ENCODE data around the gene CFLAR. TPM values are rescaled to one million over a fixed set of nuclear protein-coding genes. Genes with fewer than 3 reads are reported as not detected.

CFLAR gene
- total RNA-seq, 4 donors from 2014 or later = 157 to 492 (median 249) TPM

GRCh38 chr2:201126308-201127151 is 10.6 kb downstream of the CFLAR start:
- H3K27me3 ChIP-seq = no peaks in the 10 kb centered on the region
- H3K4me1 ChIP-seq = peaks cover 95 to 97% of the 10 kb centered on the region in 2 donors
- 39 to 45% methylated on average over 9 of the region's 9 CpGs for WGBS, 2 donors
- no peaks in the 10 kb centered on the region for H3K9me3 ChIP-seq
- H3K27ac ChIP-seq = peak overlapping the region; percentile 99 to 100 (median 99)
- no peak overlapping the region for H3K4me3 ChIP-seq (replicated peaks in 1 of 3)
- H3K36me3 ChIP-seq = no peaks in the 10 kb centered on the region
- intact Hi-C loops (cut with DNase I) = no loop called here
- DNase-seq = peak; percentile 36 to 39
- TF ChIP-seq POLR2A (IDR thresholded peaks at IDR 0.05) = peak in 1 of 2 donors; percentile 39
- TF ChIP-seq, protein P1, sequence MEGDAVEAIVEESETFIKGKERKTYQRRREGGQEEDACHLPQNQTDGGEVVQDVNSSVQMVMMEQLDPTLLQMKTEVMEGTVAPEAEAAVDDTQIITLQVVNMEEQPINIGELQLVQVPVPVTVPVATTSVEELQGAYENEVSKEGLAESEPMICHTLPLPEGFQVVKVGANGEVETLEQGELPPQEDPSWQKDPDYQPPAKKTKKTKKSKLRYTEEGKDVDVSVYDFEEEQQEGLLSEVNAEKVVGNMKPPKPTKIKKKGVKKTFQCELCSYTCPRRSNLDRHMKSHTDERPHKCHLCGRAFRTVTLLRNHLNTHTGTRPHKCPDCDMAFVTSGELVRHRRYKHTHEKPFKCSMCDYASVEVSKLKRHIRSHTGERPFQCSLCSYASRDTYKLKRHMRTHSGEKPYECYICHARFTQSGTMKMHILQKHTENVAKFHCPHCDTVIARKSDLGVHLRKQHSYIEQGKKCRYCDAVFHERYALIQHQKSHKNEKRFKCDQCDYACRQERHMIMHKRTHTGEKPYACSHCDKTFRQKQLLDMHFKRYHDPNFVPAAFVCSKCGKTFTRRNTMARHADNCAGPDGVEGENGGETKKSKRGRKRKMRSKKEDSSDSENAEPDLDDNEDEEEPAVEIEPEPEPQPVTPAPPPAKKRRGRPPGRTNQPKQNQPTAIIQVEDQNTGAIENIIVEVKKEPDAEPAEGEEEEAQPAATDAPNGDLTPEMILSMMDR (IDR thresholded peaks at IDR 0.05) = no peak

DNA sequence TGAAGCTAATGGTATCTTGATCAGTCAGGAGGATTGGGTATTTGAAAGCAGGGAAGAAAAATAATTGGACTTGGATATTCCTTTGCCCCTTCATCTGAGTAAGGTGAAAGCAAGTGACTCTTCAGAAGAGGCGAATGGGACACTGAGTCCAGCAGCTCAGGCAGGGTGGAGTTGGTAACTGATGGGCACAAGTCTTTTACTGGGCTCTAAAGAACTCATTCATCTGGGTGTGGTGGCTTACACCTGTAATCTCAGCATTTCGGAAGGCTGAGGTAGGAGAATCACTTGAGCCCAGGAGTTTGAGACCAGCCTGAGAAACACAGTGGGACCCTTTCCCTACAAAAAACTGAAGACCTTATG is 11.2 kb downstream of the CFLAR start:
- Histone ChIP-seq H3K4me3 (replicated peaks in 1 of 3) (peak overlapping the region in 1 of 3 donors; percentile 8), H3K27me3 (no peaks in the 10 kb centered on the region), H3K27ac (peak overlapping the region; percentile 99 to 100 (median 99)), H3K36me3 (no peaks in the 10 kb centered on the region), H3K9me3 (no peaks in the 10 kb centered on the region), H3K4me1 (peaks cover 95 to 97% of the 10 kb centered on the region in 2 donors)
- intact Hi-C loops (cut with DNase I) = no loop called here
- no peak for TF ChIP-seq POLR2A (IDR thresholded peaks at IDR 0.05)
- TF ChIP-seq, protein P1 (IDR thresholded peaks at IDR 0.05) = no peak
- DNase-seq = peak in 1 of 2 donors; percentile 42
- 54 to 61% methylated on average over 2 of the region's 2 CpGs for whole genome bisulfite sequencing, 2 donors

DNA sequence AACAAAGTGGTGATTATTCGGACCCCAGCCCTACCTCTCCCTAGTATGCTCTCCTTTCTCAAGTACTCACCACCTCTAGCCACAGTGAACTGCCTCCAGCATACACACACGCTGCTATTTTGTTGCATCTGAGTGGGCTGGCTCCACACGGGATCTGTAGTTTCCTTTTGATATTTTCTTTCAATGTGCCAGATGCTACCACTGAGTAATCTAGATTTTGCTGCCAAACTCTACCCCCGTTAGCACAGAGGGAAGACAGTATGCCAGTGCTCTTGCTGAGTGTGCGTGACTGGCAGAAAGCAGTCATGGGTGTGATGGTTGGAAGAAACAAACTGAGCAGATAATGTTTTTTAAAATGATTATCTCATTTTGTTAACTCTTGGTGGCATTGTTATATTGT is 11.6 kb downstream of the CFLAR start:
- Histone ChIP-seq H3K4me3 (replicated peaks in 1 of 3) (peak overlapping the region in 1 of 3 donors; percentile 8), H3K27me3 (no peaks in the 10 kb centered on the region), H3K9me3 (no peaks in the 10 kb centered on the region), H3K27ac (peak overlapping the region; percentile 99 to 100 (median 99)), H3K4me1 (peaks cover 95 to 97% of the 10 kb centered on the region in 2 donors), H3K36me3 (no peaks in the 10 kb centered on the region)
- peak in 1 of 2 donors; percentile 68 for TF ChIP-seq POLR2A (IDR thresholded peaks at IDR 0.05)
- TF ChIP-seq, protein P1 (IDR thresholded peaks at IDR 0.05) = no peak
- DNase-seq = peak; percentile 68 to 78
- intact Hi-C loops (cut with DNase I) = no loop called here
- whole genome bisulfite sequencing, 2 donors = 9 to 14% methylated on average over 5 of the region's 5 CpGs

DNA sequence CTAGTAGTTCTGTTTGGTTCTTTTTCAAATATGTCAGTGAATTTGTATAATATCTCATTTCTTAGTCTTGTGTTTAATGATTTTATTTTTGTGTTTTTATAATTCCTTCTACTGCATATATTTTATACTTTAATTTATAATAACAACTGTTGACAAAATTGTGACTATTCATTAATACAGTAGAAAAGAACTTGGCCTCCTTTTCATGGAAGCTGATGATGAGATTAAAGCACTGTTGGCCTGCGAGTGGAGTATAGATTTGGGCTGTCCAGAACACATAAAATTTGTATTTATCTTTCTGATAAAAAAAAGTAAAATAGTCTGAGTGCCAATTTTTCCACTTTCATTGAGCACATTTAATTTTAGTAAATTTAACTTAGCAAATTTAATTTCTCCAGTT is 12.1 kb downstream of the CFLAR start:
- 80 to 92% methylated on average over 1 of the region's 1 CpG for WGBS, 2 donors
- Histone ChIP-seq H3K27me3 (no peaks in the 10 kb centered on the region), H3K36me3 (peaks cover 0 to 2% of the 10 kb centered on the region in 2 donors), H3K4me3 (replicated peaks in 1 of 3) (no peak overlapping the region), H3K4me1 (peaks cover 91 to 97% of the 10 kb centered on the region in 2 donors), H3K9me3 (no peaks in the 10 kb centered on the region), H3K27ac (peak overlapping the region; percentile 99 to 100 (median 99))
- no peak for DNase-seq
- TF ChIP-seq POLR2A (IDR thresholded peaks at IDR 0.05) = no peak
- TF ChIP-seq, protein P1 (IDR thresholded peaks at IDR 0.05) = no peak
- intact Hi-C loops (cut with DNase I) = no loop called here

DNA sequence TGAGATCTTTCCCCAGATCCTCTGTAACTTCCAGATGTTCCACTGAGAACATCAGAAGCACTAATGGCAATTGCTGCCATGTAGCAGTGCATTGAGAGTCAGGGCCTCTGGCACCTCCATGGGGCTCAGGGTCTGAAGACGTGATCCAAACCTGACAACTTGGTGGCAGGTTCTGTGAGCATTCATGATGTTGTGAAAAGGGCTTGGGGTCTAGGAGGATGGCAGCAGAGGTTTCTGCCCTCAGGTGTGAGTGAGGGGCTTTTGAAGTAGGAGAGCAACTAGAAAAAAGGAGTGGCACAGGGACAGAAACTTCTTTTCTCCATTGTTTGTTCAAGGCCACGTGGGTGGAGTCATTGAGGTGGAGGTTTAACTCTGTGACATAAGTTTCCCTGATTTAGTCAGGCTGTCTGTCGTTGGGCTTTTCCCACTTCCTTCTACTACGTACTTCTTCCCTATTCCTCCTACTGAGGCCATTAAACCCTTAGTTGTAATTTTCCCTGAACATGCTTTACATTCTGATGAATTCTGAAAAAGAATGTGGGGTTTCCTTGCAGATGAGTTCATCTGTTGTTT is 13.1 kb downstream of the CFLAR start:
- Histone ChIP-seq H3K36me3 (peaks cover 3 to 11% of the 10 kb centered on the region in 2 donors), H3K4me3 (replicated peaks in 1 of 3) (no peak overlapping the region), H3K27me3 (no peaks in the 10 kb centered on the region), H3K27ac (peak overlapping the region; percentile 99 to 100 (median 99)), H3K4me1 (peaks cover 83 to 96% of the 10 kb centered on the region in 2 donors), H3K9me3 (no peaks in the 10 kb centered on the region)
- TF ChIP-seq, protein P1 (IDR thresholded peaks at IDR 0.05) = no peak
- TF ChIP-seq POLR2A (IDR thresholded peaks at IDR 0.05) = no peak
- peak in 1 of 2 donors; percentile 31 for DNase-seq
- intact Hi-C loops (cut with DNase I) = no loop called here
- 41 to 42% methylated on average over 4 of the region's 4 CpGs for WGBS, 2 donors

Data from thyroid gland (tissue), 4 donors.